ENCODE measurements around the gene RTEL1. TPM values are rescaled to one million over a fixed set of nuclear protein-coding genes. Genes with fewer than 3 reads are reported as not detected.

The RTEL1 gene
- total and polyA plus RNA-seq, 2 experiments from 2014 or later, result 14.0 to 18.2 TPM

GRCh38 chr20:63704749-63705117, 46.6 kb downstream of the RTEL1 start:
- Histone ChIP-seq H2AFZ (no peak overlapping the region), H3K9me2 (replicated peaks; ENCODE audit: insufficient read depth) (no peaks in the 10 kb centered on the region), H3K9me3 (ENCODE audit: low read depth) (no peaks in the 10 kb centered on the region), H3K79me2 (peaks cover 39% of the 10 kb centered on the region), H3K27ac (no peak overlapping the region), H3K27me3 (no peaks in the 10 kb centered on the region), H4K20me1 (ENCODE audit: insufficient read depth, poor library complexity, severe bottlenecking) (peaks cover 3% of the 10 kb centered on the region), H3K4me2 (no peak overlapping the region), H3K4me1 (ENCODE audit: insufficient read depth) (peaks cover 13% of the 10 kb centered on the region), H3K4me3 (no peak overlapping the region), H3K36me3 (replicated peaks; ENCODE audit: insufficient read depth, low read depth) (no peaks in the 10 kb centered on the region)
- no peak for DNase-seq (ENCODE audit: low spot score)
- WGBS (ENCODE audit: low lambda C conversion rate, missing lambda C conversion rate), result 80% methylated on average over 6 of the region's 6 CpGs
- TF ChIP-seq EZH2 (IDR thresholded peaks at IDR 0.05; ENCODE audit: borderline replicate concordance) (no peak), EZH2phosphoT487 (IDR thresholded peaks at IDR 0.05; ENCODE audit: low read depth, severe bottlenecking, unreplicated experiment) (no peak), CTCF (IDR thresholded peaks at IDR 0.05; ENCODE audit: poor library complexity) (no peak)

- no peaks in the 10 kb centered on the region for H3K9me2 ChIP-seq (replicated peaks; ENCODE audit: insufficient read depth)
- peaks cover 13% of the 10 kb centered on the region for H3K4me1 ChIP-seq (ENCODE audit: insufficient read depth)
- H3K9me3 ChIP-seq (ENCODE audit: low read depth), result no peaks in the 10 kb centered on the region
- H3K27me3 ChIP-seq, result no peaks in the 10 kb centered on the region
- H3K27ac ChIP-seq, result no peak overlapping the region
- no peak overlapping the region for H3K4me3 ChIP-seq
- peaks cover 44% of the 10 kb centered on the region for H3K79me2 ChIP-seq
- H2AFZ ChIP-seq, result no peak overlapping the region
- no peak overlapping the region for H3K4me2 ChIP-seq
- no peak for TF ChIP-seq EZH2phosphoT487 (IDR thresholded peaks at IDR 0.05; ENCODE audit: low read depth, severe bottlenecking, unreplicated experiment)
- DNase-seq (ENCODE audit: low spot score), result no peak
- 94% methylated on average over 8 of the region's 8 CpGs for WGBS (ENCODE audit: low lambda C conversion rate, missing lambda C conversion rate)
- H3K36me3 ChIP-seq (replicated peaks; ENCODE audit: insufficient read depth, low read depth), result no peaks in the 10 kb centered on the region
- H4K20me1 ChIP-seq (ENCODE audit: insufficient read depth, poor library complexity, severe bottlenecking), result peaks cover 3% of the 10 kb centered on the region
Observed at GRCh38 chr20:63705232-63706026, 47.3 kb downstream of the RTEL1 start.

- Histone ChIP-seq H3K4me1 (ENCODE audit: insufficient read depth) (peaks cover 13% of the 10 kb centered on the region), H3K27me3 (no peaks in the 10 kb centered on the region), H3K27ac (peak overlapping the region; percentile 91), H3K36me3 (replicated peaks; ENCODE audit: insufficient read depth, low read depth) (no peaks in the 10 kb centered on the region), H3K9me3 (ENCODE audit: low read depth) (no peaks in the 10 kb centered on the region), H3K4me3 (peak overlapping the region; percentile 72), H3K4me2 (peak overlapping the region; percentile 98), H2AFZ (no peak overlapping the region), H3K79me2 (peaks cover 51% of the 10 kb centered on the region), H3K9me2 (replicated peaks; ENCODE audit: insufficient read depth) (no peaks in the 10 kb centered on the region), H4K20me1 (ENCODE audit: insufficient read depth, poor library complexity, severe bottlenecking) (peaks cover 3% of the 10 kb centered on the region)
- 92% methylated on average over 11 of the region's 12 CpGs for WGBS (ENCODE audit: low lambda C conversion rate, missing lambda C conversion rate)
- TF ChIP-seq EZH2 (IDR thresholded peaks at IDR 0.05; ENCODE audit: borderline replicate concordance) (no peak), CTCF (IDR thresholded peaks at IDR 0.05; ENCODE audit: poor library complexity) (no peak), EZH2phosphoT487 (IDR thresholded peaks at IDR 0.05; ENCODE audit: low read depth, severe bottlenecking, unreplicated experiment) (no peak)
- peak; percentile 4 for DNase-seq (ENCODE audit: low spot score)
Observed at GRCh38 chr20:63706027-63706695, 48.0 kb downstream of the RTEL1 start.
